NCI-H146 (cell line): ENCODE data around the gene OMA1.
"Not testable (repeated sequence)": the region's sequence is repeated elsewhere in the genome, so short reads cannot be mapped to it uniquely, and the experiment has no call there.

Experiments
- DNase-seq: peaks from one replicate; lab custom pipeline; 2025; lab: John Stamatoyannopoulos, UW

The OMA1 gene

DNA sequence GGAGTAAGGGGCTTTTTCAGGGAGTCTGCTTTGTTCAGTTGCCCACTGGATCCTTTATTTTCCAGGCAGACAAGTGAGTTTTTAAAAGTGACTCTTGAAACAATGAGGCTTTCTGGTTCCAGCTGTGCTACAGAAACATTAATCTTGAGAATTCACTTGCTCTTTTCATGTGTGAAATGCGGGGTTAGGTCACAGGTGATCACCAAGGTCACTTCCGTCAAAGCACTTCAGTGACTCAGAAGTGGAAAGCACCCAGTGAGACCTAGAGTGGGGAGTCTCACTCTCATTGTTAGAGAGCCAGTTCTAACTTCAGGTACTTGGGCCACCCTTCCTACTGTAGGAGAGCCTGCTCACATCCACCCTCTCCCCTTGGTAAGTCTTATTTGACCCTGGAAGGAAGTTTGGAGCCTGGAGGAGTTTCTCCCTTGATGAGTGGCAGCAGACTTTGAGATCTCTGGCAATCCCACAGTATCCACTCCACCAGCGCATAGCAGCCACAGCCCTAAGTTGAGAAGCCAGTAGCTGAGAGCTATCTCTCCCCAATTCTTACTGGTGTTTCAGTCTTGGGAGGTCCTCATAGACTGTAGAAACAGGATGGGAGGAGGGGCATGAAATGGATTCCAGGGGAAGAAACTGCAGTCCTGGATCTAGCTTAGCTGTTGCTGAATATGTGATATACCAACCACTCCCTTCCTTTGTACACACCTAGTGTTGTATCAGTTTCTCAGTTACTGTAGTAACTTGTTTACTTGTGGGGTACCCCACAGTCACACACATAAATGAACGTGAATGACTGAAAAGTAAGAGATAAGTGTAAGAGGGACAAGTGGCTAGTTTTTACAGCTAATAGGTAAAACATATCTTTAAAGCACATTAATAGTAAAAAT, 27.4 kb upstream of the OMA1 start:
- DNase-seq, result no peak

DNA sequence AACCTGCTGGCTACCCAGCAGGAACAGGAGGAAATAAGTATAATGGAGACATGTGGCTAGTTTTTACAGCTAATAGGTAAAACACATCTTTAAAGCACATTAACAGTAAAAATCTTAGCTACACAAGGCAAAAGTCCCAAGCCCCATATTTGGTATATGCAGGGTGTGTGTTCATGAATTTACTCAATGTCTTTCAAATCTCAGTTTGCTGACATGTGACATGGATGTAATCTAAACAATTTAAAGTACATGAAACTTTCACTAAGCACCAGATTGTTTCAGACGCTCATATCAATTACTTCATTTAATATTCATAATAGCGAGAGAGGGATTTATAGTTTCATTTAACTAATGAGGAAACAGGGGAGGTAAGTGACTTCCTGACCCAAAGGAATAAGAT, 26.6 kb upstream of the OMA1 start:
- no peak for DNase-seq

DNA sequence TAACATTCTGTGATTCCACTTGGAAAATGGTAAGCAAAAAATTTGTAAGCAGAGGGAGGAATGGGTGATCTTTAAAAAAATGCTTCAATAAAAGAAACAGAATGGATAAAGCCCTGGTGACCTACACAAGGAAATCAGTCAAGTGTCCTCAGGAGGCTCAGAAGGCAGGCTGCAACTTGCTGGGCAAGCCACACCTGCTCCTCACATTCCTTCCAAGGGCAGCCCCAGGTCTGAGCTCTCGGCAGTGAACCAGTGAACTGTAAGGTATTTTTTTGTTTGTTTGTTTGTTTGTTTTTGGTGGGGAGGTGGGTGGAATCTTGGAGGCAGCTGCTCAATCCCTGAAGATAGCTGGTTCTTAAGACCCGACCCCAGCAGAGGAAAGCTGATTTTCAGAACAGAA, 26.2 kb upstream of the OMA1 start:
- DNase-seq, result no peak

DNA sequence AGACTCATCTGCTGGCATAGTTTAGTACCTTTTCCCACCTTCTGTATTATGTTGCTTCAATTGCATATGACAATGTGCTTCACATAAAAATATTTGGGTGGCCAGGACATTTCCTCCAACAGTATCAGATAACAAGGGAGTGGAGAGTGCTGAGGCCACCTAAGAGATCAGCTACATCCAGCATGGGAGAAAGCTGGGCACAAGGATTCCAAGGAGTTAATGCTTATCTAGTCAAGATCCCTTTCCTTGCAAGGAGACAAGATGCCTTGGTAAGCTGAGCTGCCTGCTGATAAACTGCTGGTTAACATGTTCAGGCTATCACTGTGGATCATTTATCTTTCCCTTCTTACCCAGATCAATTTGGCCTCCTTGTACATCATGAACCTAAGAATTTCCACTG, 25.1 kb upstream of the OMA1 start:
- no peak for DNase-seq

DNA sequence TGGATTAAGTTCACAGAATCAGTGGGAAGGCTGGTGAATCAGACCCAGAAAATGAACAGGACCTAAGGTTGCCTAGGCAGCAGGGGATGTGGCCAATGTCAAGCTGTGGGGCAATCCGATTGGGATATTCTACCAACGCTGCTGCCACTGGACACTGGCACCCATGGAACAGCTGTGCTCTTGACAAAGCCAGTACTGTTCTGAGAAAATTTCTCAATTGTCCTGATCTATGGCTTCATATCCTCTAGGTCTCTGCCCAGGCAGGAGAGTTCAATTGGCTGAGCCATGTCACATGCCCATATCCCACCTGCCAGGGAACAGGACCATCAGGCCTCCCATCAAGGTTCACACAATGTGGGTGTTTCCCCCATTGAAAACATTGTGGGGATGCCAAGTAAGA, 24.3 kb upstream of the OMA1 start:
- DNase-seq, result no peak

DNA sequence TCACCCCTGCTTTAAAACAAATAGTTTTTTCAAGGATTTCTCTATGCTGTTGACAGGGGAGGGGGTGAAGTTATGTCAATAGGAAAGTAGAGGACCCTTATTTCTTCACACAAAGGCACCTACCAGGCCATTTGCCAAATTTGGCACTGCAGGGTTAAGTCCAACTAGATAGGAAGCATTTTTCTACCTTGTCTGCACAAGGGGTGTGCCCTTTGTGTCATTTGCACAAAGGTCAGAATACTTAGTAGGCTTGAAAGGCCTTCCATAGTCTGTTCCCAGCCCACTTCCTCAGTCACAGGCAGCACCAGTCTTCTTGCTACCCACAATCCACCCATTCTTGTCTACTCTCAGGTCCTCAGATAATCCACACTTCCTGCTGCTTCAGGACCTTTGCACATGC, 23.6 kb upstream of the OMA1 start:
- no peak for DNase-seq

DNA sequence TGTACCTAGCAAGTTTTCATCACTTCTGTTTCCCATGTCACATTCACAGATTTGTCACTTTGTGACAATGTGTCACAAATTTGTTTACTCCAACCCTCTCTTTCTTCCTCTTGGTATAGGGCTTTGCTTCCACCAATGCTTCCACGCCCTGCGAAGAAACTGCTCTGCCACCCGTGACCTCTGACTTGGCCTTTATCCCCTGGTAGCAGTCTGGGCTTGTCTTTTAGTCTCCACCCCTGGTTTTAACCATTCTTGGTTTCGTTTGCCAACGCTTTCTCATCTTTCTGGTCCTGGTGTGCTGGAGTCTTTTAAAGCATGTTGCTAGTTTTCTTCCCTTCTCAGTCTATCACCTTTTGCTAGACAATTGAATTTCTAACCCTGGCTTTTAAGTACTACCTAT, 22.4 kb upstream of the OMA1 start:
- no peak for DNase-seq

DNA sequence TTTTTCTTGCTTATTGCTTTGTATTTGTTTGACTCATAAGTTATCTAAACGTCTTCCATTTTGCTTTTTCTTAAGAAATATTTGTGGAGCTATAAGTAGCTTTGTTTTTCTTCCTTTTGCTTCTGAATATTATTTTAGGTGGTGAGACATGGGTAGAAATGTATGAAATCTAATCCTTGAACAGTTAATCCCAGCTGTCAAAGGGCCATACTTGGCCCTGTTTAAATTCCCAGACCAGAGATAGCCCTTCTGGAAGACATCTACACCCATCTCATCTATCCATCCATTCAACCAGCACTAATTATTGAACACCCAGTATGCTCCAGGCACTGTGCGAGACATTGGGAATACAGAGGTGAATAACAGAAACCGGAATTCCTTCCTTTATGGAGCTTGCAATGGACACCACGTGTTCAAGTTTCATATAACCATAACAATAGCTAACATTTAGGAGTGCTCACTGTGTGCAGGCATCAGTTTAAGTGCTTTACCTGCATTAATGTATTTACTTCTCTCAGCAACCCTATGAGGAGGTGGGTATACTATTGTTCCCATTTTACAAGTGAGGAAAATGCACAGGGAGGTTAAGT, 21.8 kb upstream of the OMA1 start:
- DNase-seq, result no peak

DNA sequence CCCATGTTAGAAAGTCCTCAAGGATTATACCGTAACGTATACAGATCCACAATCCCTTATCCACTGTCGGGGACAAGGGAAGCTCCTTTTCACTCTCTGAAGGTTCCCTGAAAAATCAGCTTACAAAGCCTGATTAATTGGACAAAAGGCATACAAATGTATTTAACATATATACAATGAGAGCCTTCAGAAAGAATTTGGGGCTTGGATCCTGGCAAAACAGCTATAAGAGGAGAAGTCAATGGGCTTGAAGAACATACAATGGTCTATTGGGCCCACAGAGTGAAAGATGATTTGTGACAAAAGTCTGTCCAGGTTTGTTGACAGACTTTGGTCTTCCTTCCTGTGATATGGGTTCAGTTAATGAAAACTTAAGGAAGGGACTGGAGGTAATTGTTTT, 19.8 kb upstream of the OMA1 start:
- DNase-seq, result no peak

DNA sequence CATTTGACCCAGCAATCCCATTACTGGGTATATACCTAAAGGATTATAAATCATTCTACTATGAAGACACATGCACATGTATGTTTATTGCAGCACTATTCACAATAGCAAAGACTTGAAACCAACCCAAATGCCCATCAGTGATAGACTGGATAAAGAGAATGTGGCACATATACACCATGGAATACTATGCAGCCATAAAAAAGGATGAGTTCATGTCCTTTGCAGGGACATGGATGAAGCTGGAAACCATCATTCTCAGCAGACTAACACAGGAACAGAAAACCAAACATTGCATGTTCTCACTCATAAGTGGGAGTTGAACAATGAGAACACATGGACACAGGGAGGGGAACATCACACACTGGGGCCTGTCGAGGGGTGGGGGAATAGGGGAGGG, 17.2 kb upstream of the OMA1 start:
- DNase-seq, result not testable (repeated sequence)

DNA sequence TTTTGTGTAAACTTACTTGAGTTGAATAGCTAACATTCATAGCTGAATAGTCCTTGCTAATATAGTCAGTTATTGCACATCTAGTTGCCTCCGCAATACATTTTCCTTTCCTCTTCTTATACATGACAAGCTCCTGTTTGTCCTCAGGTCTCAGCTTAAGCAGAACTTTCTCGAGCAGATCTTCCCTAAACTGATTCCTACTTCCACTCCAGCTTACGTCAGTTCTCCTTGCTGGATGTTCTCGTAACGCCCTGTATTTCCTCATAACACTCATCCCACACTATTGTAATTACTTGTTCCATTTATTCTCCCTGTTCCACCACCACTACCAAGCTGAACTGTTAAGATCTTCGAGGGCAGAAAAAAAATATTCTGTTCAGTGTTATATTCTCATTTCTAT, 15.1 kb upstream of the OMA1 start:
- DNase-seq, result no peak

DNA sequence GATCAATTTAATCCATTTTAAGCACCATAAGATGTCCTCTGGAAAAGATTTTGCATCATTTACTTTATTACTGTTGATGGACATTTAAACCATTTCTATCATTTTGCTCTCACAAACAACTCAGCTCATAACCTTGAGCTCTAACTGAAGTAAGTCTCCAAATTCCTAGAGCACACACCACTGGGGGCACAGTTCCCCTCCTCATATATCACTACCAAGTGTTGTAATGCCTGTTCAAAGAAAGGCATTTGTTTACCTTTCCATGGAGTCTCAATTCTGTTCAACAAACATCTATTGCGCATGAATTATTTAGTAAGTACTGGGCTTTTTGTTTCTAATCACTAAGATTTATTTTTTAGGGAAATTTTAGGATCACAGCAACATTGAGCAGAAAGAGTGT, 8.9 kb upstream of the OMA1 start:
- DNase-seq, result no peak

DNA sequence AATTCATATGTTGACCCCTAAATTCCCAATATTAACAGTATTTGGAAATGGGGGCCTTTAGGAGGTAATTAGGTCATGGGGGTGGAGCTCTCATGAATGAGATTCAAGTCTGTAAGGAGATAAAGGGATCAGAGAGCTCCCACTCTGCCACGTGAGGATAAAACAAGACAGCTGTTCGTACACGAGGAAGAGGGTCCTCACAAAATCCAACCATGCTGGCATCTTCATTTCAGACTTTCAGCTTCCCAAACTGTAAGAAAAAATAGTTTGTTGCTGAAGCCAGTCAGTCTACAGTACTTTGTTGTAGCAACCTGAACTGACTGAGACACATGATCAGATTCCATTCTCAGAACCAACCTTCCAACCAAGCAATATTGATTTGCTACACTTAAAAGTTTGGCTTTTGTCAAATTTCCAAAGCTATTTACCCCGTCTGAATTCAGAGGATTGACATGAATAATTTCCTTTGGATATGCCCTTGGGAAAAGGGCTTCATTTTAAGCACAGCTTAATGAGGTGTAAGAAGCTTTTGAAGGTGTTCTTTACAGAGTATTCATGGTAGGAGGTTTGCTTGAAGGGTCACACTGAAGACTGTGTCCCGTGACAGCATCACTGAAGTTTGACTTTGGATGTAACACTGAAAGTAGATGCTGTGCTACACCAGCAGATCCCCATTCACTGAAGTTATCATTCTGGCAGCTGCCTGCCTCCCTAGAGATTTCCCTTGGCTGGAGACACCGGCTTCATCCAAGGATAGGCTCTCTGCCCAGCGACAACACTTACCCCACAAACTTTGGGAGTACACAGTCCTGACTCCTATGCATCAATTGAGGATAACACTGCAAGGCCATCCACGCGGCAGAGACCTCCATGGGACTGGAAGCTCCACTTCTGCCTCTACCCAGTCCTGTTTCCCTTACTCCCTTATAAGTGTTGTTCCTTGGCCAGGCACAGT, 4.9 kb upstream of the OMA1 start:
- no peak for DNase-seq

DNA sequence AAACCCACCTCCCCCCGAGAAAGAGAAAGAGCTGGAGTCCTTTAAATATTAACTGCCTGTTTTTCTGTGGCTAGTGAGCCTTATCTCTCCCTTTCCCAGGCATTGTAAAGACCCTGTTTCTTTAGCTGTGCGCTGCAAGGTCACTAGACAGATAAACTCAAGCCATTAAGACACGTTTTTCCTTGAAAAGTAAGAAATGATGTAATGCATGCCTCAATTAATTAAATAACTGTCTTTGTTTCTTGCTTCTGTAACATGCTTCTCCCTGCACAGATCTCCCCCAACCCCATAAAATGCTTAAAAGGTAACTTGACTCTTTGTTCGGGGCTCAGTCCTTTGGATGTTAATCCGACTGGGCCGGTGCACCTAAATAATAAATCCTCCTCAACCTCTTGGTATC, 2.8 kb upstream of the OMA1 start:
- not testable (repeated sequence) for DNase-seq

DNA sequence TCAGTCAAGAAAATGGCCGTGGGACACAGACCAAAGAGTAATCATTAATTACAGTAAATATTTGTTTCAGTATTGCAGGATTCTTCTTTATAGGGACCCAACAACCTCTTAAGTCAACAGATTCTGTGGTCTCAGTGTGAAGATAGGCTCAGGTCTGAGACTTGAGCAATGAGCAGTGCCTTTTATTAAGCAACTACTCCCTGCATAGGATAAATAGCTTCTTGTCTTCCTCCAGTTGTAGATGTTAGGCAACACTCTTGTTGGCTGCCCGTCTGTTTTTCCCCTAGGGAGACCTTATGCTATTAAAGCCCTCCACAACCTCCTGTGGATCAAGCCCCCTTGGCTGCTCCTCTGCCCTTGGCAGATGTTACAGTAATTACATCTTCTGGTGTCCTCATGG, 1.8 kb upstream of the OMA1 start:
- DNase-seq, result peak; percentile 15

DNA sequence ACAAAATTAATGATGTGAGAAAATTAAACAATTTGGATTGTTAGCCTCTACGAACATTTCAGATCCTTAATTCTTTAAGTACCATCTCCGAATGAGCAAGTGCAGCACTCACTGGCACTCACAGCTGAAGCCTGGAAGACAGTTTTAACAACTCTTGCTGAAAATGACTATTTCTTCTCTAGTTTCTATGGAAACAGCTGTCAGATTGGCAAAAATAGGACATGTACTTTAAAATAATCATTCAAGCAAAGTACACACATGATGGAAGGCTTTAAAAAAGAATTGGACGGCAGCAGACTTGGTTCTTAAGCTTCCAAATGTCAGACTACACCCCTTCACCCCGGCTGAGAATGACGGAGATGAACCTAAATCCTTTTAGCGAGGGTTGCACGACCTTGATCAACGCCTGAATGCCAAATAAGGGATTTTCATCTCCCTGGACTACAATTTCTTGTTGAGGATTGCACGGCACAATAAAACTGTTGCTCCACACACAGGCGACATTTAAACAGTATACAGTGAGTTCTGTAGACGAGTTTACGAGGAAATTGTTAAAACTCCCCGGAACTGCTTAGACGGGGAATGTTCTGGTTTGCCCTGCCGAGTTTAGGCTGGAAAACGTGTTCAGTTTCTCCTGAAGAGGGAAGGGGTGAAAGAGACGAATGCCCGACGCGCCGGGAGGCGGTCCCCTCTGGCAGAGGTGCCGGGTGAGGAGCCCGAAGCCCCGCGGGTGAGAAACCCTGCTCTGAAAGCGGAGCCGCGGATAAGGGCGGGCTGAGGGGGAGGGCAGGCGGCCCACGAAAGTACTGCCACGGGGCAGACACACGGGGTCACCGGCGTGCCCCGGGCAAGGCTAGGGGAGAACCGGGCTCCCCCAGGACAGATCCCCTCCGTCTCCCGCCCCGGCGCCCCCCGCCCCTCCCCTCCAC, 671 bp downstream of the OMA1 start:
- peak; percentile 73 for DNase-seq

DNA sequence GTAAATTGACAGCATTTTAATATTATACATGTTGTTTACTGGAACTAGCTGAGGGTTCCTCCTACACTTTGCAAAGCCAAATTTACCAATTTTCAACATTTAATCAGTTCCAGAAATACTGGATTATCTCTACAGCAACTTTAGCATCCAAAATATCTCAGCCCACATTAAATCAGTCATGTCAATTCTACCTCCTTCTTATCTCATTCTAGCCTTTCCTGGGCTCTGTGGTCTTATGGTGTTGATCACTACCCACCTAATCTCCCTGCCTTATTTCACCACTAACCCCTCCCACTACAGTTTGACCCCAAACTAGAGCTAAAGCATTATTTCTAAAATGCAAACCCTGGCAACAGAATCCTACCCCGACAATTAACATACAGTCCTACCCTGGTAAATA, 3.3 kb downstream of the OMA1 start:
- no peak for DNase-seq

DNA sequence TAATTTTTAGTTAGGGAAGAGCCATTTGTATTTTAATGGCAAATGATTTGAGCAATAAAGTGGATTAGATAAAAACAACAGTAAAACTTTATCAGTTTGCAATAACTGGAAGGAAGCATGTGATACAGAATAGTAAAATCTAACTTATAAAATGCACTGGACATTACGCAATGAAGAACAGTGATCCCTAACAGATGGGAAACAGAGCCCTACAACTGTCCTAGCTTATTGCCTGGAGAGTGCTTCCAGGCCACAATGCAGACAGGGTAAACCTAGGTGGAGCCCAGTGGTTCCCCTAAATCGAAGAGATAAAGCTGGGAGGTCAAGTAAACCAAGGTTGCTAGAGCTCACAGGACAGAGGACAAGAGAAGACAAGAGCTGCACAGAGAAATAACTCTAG, 7.0 kb downstream of the OMA1 start:
- no peak for DNase-seq

DNA sequence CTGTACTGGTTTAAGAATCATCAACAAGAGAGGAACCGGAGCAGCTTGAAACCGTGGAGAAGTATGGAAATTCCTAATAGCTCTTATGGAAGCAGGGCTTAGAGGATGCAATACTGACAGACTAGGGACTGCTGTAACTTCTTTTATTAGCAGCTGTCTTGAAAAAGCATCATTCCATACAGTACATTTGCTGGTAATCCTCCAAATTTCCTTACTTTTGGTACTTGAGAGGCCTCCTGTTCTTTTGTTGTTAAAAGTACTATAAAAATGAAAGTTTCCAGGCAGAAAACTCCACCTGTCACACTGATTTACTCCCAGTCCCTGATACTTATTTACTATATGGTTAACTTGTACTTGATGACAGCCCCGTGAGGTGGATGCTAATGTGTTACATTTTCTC, 7.7 kb downstream of the OMA1 start:
- no peak for DNase-seq

DNA sequence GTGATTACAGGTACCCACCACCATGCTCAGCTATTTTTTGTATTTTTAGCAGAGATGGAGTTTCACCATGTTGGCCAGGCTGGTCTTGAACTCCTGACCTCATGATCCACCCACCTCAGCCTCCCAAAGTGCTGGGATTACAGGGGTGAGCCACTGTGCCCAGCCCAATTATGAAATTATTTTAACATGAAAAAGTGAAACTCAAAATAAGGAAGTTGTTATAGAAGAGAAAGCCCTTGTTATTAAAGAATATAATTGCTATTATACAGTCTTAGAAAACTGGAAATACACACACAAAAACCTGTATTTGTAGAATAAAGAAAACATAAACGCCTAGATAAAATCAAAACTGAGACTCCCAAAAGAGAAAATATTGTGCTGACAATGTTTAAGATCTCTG, 14.7 kb downstream of the OMA1 start:
- not testable (repeated sequence) for DNase-seq

DNA sequence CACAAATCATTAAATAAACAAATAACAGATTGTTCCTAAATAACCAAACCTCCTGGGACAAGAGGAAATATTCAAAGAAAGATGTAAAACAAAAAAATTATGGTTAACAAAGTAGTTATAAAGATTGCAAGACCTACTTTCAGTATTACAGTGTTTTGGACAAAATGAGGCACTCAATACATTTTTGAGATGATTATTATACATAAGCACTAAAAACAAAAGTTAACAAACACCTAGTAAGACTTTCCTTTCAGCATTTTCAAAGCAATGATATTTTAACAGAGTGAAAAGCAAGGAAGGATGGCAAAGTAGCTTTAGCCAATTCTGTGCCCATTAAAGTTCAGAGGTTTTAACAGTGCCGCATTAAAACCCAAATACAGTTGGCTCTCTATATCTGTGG, 17.2 kb downstream of the OMA1 start:
- DNase-seq, result no peak

DNA sequence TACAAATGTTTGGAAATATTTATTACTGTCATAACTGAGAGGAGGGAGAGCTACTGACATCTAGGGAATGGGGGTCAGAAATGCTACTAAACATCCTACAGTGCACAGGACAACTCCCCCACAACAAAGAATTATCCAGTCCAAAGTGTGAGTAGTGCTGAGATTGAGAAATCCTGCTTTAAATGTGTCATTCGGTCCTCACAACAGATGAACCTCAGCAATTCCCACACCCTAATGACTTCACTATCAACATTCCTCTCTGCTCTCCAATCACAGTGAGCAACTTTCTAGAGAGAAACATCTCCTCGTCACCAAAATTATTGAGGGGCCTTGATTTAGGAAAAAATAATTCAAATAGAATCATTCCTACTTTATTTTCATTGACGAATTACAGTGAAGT, 18.0 kb downstream of the OMA1 start:
- no peak for DNase-seq
